Measurements from ENCODE around the gene MSANTD1.

The MSANTD1 gene

DNA sequence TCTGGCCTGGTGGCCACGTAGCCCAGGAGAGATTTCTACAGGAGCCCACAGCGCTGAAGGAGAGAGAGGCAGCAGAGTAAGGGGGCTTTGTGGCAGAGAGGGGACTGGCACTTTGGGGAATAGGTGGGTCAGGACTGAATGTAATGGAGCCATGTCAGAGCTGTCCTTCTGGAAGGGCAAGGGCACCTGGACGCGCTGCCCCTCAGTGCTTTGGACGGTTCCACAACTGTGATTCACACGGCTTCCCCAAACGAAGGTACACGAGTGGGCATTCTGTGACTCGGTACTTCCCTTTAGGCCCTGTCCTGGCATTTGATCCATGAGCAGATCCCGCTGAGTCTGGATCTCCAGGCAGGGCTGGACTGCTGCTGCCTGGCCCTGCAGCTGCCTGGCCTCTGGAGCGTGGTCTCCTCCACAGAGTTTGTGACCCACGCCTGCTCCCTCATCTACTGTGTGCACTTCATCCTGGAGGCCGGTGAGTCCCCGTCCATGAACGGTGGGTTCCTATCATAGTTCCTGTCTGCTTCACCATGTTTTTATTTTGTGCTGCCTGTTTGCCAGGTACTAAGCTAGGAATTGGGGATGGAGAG is 35.2 kb upstream of the MSANTD1 start:
- Histone ChIP-seq H3K4me3 (replicated peaks; ENCODE audit: insufficient read depth, low read length) (no peak overlapping the region), H3K27ac (replicated peaks) (no peak overlapping the region), H3K27me3 (ENCODE audit: insufficient read depth, poor library complexity, severe bottlenecking) (no peaks in the 10 kb centered on the region)
- no peak for DNase-seq (ENCODE audit: low read depth in 1 of 2, low spot score in 1 of 2)
- TF ChIP-seq GABPA (IDR thresholded peaks at IDR 0.05; ENCODE audit: low read depth): no peak
- no peak for TF ChIP-seq POLR2AphosphoS5 (IDR thresholded peaks at IDR 0.05; ENCODE audit: low read depth)
- TF ChIP-seq CTCF (IDR thresholded peaks at IDR 0.05; ENCODE audit: insufficient read depth, low read length): no peak
- TF ChIP-seq REST (IDR thresholded peaks at IDR 0.05; ENCODE audit: insufficient replicate concordance, low read depth): no peak
- TF ChIP-seq SPI1 (IDR thresholded peaks at IDR 0.05; ENCODE audit: borderline replicate concordance, low read depth): no peak

- Histone ChIP-seq H3K27ac (replicated peaks) (no peak overlapping the region), H3K27me3 (ENCODE audit: insufficient read depth, poor library complexity, severe bottlenecking) (no peaks in the 10 kb centered on the region), H3K4me3 (replicated peaks; ENCODE audit: insufficient read depth, low read length) (no peak overlapping the region)
- DNase-seq (ENCODE audit: low read depth in 1 of 2, low spot score in 1 of 2): no peak
- no peak for TF ChIP-seq REST (IDR thresholded peaks at IDR 0.05; ENCODE audit: insufficient replicate concordance, low read depth)
- TF ChIP-seq CTCF (IDR thresholded peaks at IDR 0.05; ENCODE audit: insufficient read depth, low read length): no peak
- no peak for TF ChIP-seq GABPA (IDR thresholded peaks at IDR 0.05; ENCODE audit: low read depth)
- TF ChIP-seq POLR2AphosphoS5 (IDR thresholded peaks at IDR 0.05; ENCODE audit: low read depth): no peak
- no peak for TF ChIP-seq SPI1 (IDR thresholded peaks at IDR 0.05; ENCODE audit: borderline replicate concordance, low read depth)
Measured at GRCh38 chr4:3215256-3215655, 33.7 kb upstream of the MSANTD1 start.

DNA sequence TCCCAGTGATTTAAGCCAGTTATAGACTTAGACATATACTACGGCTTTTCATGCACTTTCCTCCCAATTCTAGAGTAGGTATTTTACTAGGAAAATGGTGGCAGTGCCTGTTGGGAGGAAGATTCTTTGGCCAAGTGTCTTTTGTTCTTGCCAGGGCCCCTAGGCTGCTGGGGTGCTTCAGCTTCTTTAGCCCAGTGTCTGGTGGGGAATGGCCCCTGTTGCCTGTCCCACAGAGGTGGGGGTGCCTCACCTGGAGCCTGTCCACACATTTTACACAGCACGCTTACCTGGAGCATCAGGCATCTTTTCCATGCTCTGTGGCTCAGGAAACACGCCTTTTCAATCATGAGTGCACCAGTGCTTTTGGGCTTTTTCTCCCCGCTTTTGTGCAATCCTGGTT is 33.2 kb upstream of the MSANTD1 start:
- Histone ChIP-seq H3K27me3 (ENCODE audit: insufficient read depth, poor library complexity, severe bottlenecking) (no peaks in the 10 kb centered on the region), H3K4me3 (replicated peaks; ENCODE audit: insufficient read depth, low read length) (no peak overlapping the region), H3K27ac (replicated peaks) (no peak overlapping the region)
- no peak for TF ChIP-seq GABPA (IDR thresholded peaks at IDR 0.05; ENCODE audit: low read depth)
- TF ChIP-seq SPI1 (IDR thresholded peaks at IDR 0.05; ENCODE audit: borderline replicate concordance, low read depth): no peak
- no peak for TF ChIP-seq POLR2AphosphoS5 (IDR thresholded peaks at IDR 0.05; ENCODE audit: low read depth)
- no peak for TF ChIP-seq CTCF (IDR thresholded peaks at IDR 0.05; ENCODE audit: insufficient read depth, low read length)
- TF ChIP-seq REST (IDR thresholded peaks at IDR 0.05; ENCODE audit: insufficient replicate concordance, low read depth): no peak
- DNase-seq (ENCODE audit: low read depth in 1 of 2, low spot score in 1 of 2): no peak

Data from HL-60 (cell line).